ENCODE results near the gene ADI1.

DNA sequence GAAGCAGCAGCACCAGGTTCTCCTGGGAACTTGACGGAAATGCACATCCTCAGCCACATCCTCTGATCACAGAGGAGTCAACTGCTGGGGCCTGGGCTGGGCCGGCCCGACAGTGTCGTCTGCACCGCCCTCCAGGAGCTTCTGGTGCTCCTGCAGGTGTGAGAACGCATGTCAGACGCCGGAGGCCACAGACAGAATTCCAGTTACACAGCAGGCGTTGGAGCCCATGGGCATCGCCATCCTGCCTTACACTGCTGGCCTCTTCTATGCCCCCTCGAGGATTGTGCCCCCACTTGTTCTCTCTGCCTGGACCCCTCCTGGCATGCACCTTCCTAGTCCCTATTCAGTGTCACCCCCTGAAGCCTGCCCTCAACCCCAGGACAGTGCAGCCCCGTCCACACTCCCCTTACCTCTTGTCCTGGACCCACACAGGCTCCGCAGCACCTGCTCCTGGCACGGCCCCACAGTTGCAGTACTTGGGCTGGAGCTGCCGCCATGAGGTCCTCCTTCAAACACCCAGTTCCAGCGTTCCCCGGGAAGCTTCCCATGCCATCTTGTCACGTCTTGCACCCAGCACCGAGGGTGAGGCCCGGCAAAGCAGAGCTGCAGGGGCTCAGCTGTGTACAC lies 37.5 kb downstream of the ADI1 start:
- TF ChIP-seq POLR2AphosphoS5 (IDR thresholded peaks at IDR 0.05) = no peak
- TF ChIP-seq, protein P1, sequence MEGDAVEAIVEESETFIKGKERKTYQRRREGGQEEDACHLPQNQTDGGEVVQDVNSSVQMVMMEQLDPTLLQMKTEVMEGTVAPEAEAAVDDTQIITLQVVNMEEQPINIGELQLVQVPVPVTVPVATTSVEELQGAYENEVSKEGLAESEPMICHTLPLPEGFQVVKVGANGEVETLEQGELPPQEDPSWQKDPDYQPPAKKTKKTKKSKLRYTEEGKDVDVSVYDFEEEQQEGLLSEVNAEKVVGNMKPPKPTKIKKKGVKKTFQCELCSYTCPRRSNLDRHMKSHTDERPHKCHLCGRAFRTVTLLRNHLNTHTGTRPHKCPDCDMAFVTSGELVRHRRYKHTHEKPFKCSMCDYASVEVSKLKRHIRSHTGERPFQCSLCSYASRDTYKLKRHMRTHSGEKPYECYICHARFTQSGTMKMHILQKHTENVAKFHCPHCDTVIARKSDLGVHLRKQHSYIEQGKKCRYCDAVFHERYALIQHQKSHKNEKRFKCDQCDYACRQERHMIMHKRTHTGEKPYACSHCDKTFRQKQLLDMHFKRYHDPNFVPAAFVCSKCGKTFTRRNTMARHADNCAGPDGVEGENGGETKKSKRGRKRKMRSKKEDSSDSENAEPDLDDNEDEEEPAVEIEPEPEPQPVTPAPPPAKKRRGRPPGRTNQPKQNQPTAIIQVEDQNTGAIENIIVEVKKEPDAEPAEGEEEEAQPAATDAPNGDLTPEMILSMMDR (IDR thresholded peaks at IDR 0.05) = no peak

Measured in gastroesophageal sphincter (tissue), 3 donors.